GM23338 (cell line): ENCODE results near the gene MTHFD2. TPM values are rescaled to one million over a fixed set of nuclear protein-coding genes. Genes with fewer than 3 reads are reported as not detected.

Experiments
- ATAC-seq: fragments of 200-7000 bp; cut with Tn5 transposase; 3 replicates; pipeline ENCODE4 v1.9.1; 2020
- DNase-seq: peaks from one replicate; pipeline ENCODE4 v3.0.0-alpha.2; 2015; ENCODE audit warnings: low spot score
- H2AFZ ChIP-seq: fragments of 200-600 bp; sonication (generic); 2 replicates; pipeline ENCODE4 v1.8.0; 2016; ENCODE audit warnings: antibody characterized with exemption, mild to moderate bottlenecking, moderate library complexity
- H3F3A ChIP-seq: fragments of 200-600 bp; sonication (generic); replicated peaks from 2 replicates; pipeline ENCODE4 v1.8.0; 2017; ENCODE audit warnings: antibody characterized with exemption, mixed run types, low read depth
- H3K27ac ChIP-seq: fragments of 200-600 bp; sonication (generic); 2 replicates; pipeline ENCODE4 v1.6.1; 2016; ENCODE audit warnings: low read depth
- H3K27me3 ChIP-seq: fragments of 200-600 bp; sonication (generic); 2 replicates; pipeline ENCODE4 v1.8.0; 2016; ENCODE audit warnings: mild to moderate bottlenecking, mixed run types, moderate library complexity; ENCODE audit not compliant: insufficient read depth
- H3K36me3 ChIP-seq: fragments of 200-600 bp; sonication (generic); 2 replicates; pipeline ENCODE4 v1.8.0; 2016; ENCODE audit warnings: mild to moderate bottlenecking; ENCODE audit not compliant: insufficient read depth
- H3K4me1 ChIP-seq: fragments of 200-600 bp; sonication (generic); 2 replicates; pipeline ENCODE4 v1.8.0; 2016; ENCODE audit warnings: mild to moderate bottlenecking, moderate library complexity; ENCODE audit not compliant: insufficient read depth
- H3K4me2 ChIP-seq: fragments of 200-600 bp; sonication (generic); 2 replicates; pipeline ENCODE4 v1.7.1; 2017; ENCODE audit warnings: mixed run types
- H3K4me3 ChIP-seq: fragments of 200-600 bp; sonication (generic); 2 replicates; pipeline ENCODE4 v1.6.1; 2016; ENCODE audit warnings: mixed run types
- H3K79me2 ChIP-seq: fragments of 200-600 bp; sonication (generic); replicated peaks from 2 replicates; pipeline ENCODE4 v1.8.0; 2017; ENCODE audit warnings: mild to moderate bottlenecking; ENCODE audit not compliant: insufficient read depth
- H3K9me2 ChIP-seq: fragments of 200-600 bp; sonication (generic); 2 replicates; pipeline ENCODE4 v1.8.0; 2017; ENCODE audit not compliant: insufficient read depth
- H4K20me1 ChIP-seq: fragments of 200-600 bp; sonication (generic); replicated peaks from 2 replicates; pipeline ENCODE4 v1.8.0; 2017; ENCODE audit warnings: mild to moderate bottlenecking; ENCODE audit not compliant: insufficient read depth
- H3K27ac Mint-ChIP-seq: 2 replicates; pipeline ENCODE4 v1.8.0; 2020; ENCODE audit warnings: inconsistent platforms, mild to moderate bottlenecking, moderate library complexity, mixed read lengths
- H3K27me3 Mint-ChIP-seq: 3 replicates; pipeline ENCODE4 v1.8.0; 2022; ENCODE audit warnings: low read depth, mild to moderate bottlenecking, moderate library complexity, mixed read lengths, inconsistent platforms; ENCODE audit not compliant: insufficient read depth, poor library complexity
- H3K36me3 Mint-ChIP-seq: 3 replicates; pipeline ENCODE4 v1.8.0; 2021; ENCODE audit warnings: low read depth, mild to moderate bottlenecking, inconsistent platforms, moderate library complexity, mixed read lengths
- H3K4me1 Mint-ChIP-seq: 3 replicates; pipeline ENCODE4 v1.8.0; 2020; ENCODE audit warnings: mild to moderate bottlenecking, inconsistent platforms, mixed read lengths
- H3K4me3 Mint-ChIP-seq: 3 replicates; pipeline ENCODE4 v1.8.0; 2021; ENCODE audit warnings: moderate library complexity, mild to moderate bottlenecking, inconsistent platforms, mixed read lengths
- H3K9me3 Mint-ChIP-seq: 3 replicates; pipeline ENCODE4 v1.8.0; 2020; ENCODE audit warnings: moderate library complexity, mild to moderate bottlenecking, inconsistent platforms, mixed read lengths
- CREB1 ChIP-seq: fragments of 250-450 bp; sonication (Bioruptor Pico); IDR thresholded peaks from 2 replicates; pipeline ENCODE4 v1.5.0; 2020; ENCODE audit warnings: low read depth, mild to moderate bottlenecking, moderate library complexity
- ETS1 ChIP-seq: IDR thresholded peaks from 2 replicates; pipeline ENCODE4 v1.6.1; 2016; ENCODE audit warnings: antibody characterized with exemption
- EZH2 ChIP-seq: fragments of 200-600 bp; sonication (generic); IDR thresholded peaks from one replicate; pipeline ENCODE4 v1.8.0; 2017; ENCODE audit warnings: antibody characterized with exemption, mild to moderate bottlenecking, low read depth; ENCODE audit not compliant: unreplicated experiment
- JUNB ChIP-seq: IDR thresholded peaks from one replicate; pipeline ENCODE4 v1.6.1; 2016; ENCODE audit warnings: antibody characterized with exemption; ENCODE audit not compliant: unreplicated experiment
- NANOG ChIP-seq: IDR thresholded peaks from 2 replicates; pipeline ENCODE4 v1.6.1; 2016; ENCODE audit warnings: antibody characterized with exemption, borderline replicate concordance
- REST ChIP-seq: IDR thresholded peaks from one replicate; pipeline ENCODE4 v1.6.1; 2018; ENCODE audit warnings: antibody characterized with exemption; ENCODE audit not compliant: unreplicated experiment
- STAT1 ChIP-seq: IDR thresholded peaks from one replicate; pipeline ENCODE4 v1.6.1; 2016; ENCODE audit warnings: antibody characterized with exemption; ENCODE audit not compliant: unreplicated experiment
- ZNF114 ChIP-seq: fragments of 250-450 bp; sonication (Bioruptor Pico); IDR thresholded peaks from 2 replicates; pipeline ENCODE4 v1.5.0; 2020; ENCODE audit warnings: mild to moderate bottlenecking, moderate library complexity
- ZNF331 ChIP-seq: fragments of 250-450 bp; sonication (Bioruptor Pico); IDR thresholded peaks from 2 replicates; pipeline ENCODE4 v1.5.0; 2020; ENCODE audit warnings: low read depth, mild to moderate bottlenecking, moderate library complexity
- ZNF462 ChIP-seq: fragments of 250-450 bp; sonication (Bioruptor Pico); IDR thresholded peaks from 2 replicates; pipeline ENCODE4 v1.5.0; 2020; ENCODE audit warnings: mild to moderate bottlenecking, moderate library complexity
- polyA plus RNA-seq: library from polyadenylated mRNA; unstranded; fragments of >200 nt; fragmentation: Nextera tagmentation; extraction: Ambion mirVana; gene quantifications from 2 replicates; pipeline ENCODE4 v1.2.1, GENCODE V29; 2016
- total RNA-seq: library from RNA; depleted of rRNA; stranded (reverse); fragments of >200 nt; shearing (Covaris generic); gene quantifications from 2 replicates; pipeline ENCODE4 v1.2.3, GENCODE V29; 2014

Gene MTHFD2
- total and polyA plus RNA-seq, 2 experiments from 2014 or later = 279 to 281 TPM

GRCh38 chr2:74183878-74184277, 14.5 kb upstream of the MTHFD2 start (continued):
- TF ChIP-seq ZNF462 (no peak), ETS1 (no peak), EZH2 (no peak), JUNB (no peak), NANOG (no peak), ZNF114 (CRISPR knock-in tag) (no peak), CREB1 (CRISPR knock-in tag) (no peak), STAT1 (no peak)

GRCh38 chr2:74186038-74186437, 12.4 kb upstream of the MTHFD2 start:
- Mint-ChIP-seq H3K4me1 (peaks cover 17% of the 10 kb centered on the region), H3K27ac (no peak overlapping the region), H3K36me3 (no peaks in the 10 kb centered on the region), H3K9me3 (no peaks in the 10 kb centered on the region), H3K27me3 (peaks cover 3% of the 10 kb centered on the region), H3K4me3 (no peak overlapping the region)
- ATAC-seq (no peak), DNase-seq (no peak)
- H3K4me2 ChIP-seq = no peak overlapping the region
- peaks cover 19% of the 10 kb centered on the region for H3K4me1 ChIP-seq
- H3K36me3 ChIP-seq = no peaks in the 10 kb centered on the region
- peaks cover 11% of the 10 kb centered on the region; the same call in 1 of the 2 replicates for H3F3A ChIP-seq
- H3K79me2 ChIP-seq = no peaks in the 10 kb centered on the region
- H3K27ac ChIP-seq = no peak overlapping the region
- H3K27me3 ChIP-seq = no peaks in the 10 kb centered on the region
- H3K4me3 ChIP-seq = no peak overlapping the region
- H2AFZ ChIP-seq = no peak overlapping the region
- no peaks in the 10 kb centered on the region for H4K20me1 ChIP-seq
- H3K9me2 ChIP-seq = peaks cover 3% of the 10 kb centered on the region; the same call in 1 of the 2 replicates
- no peak for TF ChIP-seq REST
- no peak for TF ChIP-seq ZNF331 (CRISPR knock-in tag)
- TF ChIP-seq NANOG = no peak
- no peak for TF ChIP-seq JUNB
- TF ChIP-seq ETS1 = no peak
